ENCODE measurements around the gene VPS35L.

DNA sequence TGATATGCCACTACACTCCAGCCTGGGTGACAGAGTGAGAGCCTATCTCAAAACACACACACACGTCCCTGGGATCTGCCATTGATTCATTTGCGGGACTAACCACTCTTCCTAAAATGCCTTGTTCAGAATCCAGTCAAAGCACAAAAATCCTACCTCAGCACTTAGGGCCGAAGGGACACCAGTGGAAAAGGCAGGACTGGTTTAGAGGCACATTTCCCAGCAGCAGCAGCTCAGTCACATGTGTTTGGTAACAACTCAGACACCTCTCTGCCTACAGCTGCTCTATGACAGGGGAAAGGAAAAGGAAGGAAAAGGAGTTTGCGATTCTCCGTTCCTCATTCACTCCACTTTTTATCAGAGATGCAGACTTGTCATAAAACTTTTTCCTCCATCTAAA is 150.3 kb downstream of the VPS35L start:
- TF ChIP-seq POLR2A (IDR thresholded peaks at IDR 0.05): no peak
- TF ChIP-seq, protein P1, sequence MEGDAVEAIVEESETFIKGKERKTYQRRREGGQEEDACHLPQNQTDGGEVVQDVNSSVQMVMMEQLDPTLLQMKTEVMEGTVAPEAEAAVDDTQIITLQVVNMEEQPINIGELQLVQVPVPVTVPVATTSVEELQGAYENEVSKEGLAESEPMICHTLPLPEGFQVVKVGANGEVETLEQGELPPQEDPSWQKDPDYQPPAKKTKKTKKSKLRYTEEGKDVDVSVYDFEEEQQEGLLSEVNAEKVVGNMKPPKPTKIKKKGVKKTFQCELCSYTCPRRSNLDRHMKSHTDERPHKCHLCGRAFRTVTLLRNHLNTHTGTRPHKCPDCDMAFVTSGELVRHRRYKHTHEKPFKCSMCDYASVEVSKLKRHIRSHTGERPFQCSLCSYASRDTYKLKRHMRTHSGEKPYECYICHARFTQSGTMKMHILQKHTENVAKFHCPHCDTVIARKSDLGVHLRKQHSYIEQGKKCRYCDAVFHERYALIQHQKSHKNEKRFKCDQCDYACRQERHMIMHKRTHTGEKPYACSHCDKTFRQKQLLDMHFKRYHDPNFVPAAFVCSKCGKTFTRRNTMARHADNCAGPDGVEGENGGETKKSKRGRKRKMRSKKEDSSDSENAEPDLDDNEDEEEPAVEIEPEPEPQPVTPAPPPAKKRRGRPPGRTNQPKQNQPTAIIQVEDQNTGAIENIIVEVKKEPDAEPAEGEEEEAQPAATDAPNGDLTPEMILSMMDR (IDR thresholded peaks at IDR 0.05): no peak

All from tibial nerve (tissue), 3 donors.